ENCODE results near the gene PDAP1. TPM values are rescaled to one million over a fixed set of nuclear protein-coding genes. Genes with fewer than 3 reads are reported as not detected.

The PDAP1 gene
- total RNA-seq, 4 donors from 2014 or later, result 85.9 to 116 (median 99.9) TPM

- intact Hi-C loops (cut with DNase I), result no loop called here
- Histone ChIP-seq H3K9me3 (no peaks in the 10 kb centered on the region), H3K36me3 (peaks cover 26 to 87% (median 80%) of the 10 kb centered on the region in 4 donors), H3K27me3 (no peaks in the 10 kb centered on the region), H3K27ac (replicated peaks in 1 of 4) (peak overlapping the region; percentile 62 to 85 (median 72)), H3K4me3 (peak overlapping the region; percentile 53 to 77 (median 58)), H3K4me1 (peaks cover 21 to 27% (median 24%) of the 10 kb centered on the region in 4 donors)
- TF ChIP-seq, protein P1, sequence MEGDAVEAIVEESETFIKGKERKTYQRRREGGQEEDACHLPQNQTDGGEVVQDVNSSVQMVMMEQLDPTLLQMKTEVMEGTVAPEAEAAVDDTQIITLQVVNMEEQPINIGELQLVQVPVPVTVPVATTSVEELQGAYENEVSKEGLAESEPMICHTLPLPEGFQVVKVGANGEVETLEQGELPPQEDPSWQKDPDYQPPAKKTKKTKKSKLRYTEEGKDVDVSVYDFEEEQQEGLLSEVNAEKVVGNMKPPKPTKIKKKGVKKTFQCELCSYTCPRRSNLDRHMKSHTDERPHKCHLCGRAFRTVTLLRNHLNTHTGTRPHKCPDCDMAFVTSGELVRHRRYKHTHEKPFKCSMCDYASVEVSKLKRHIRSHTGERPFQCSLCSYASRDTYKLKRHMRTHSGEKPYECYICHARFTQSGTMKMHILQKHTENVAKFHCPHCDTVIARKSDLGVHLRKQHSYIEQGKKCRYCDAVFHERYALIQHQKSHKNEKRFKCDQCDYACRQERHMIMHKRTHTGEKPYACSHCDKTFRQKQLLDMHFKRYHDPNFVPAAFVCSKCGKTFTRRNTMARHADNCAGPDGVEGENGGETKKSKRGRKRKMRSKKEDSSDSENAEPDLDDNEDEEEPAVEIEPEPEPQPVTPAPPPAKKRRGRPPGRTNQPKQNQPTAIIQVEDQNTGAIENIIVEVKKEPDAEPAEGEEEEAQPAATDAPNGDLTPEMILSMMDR (IDR thresholded peaks at IDR 0.05), result no peak
- TF ChIP-seq POLR2A (IDR thresholded peaks at IDR 0.05; ENCODE audit: low read depth) (no peak), EP300 (IDR thresholded peaks at IDR 0.05) (no peak), POLR2AphosphoS5 (IDR thresholded peaks at IDR 0.05) (no peak)
- no peak for DNase-seq (ENCODE audit: extremely low spot score)
- WGBS, result 37% methylated on average over 23 of the region's 30 CpGs
Observed at GRCh38 chr7:99393355-99394187, 14.8 kb downstream of the PDAP1 start.

DNA sequence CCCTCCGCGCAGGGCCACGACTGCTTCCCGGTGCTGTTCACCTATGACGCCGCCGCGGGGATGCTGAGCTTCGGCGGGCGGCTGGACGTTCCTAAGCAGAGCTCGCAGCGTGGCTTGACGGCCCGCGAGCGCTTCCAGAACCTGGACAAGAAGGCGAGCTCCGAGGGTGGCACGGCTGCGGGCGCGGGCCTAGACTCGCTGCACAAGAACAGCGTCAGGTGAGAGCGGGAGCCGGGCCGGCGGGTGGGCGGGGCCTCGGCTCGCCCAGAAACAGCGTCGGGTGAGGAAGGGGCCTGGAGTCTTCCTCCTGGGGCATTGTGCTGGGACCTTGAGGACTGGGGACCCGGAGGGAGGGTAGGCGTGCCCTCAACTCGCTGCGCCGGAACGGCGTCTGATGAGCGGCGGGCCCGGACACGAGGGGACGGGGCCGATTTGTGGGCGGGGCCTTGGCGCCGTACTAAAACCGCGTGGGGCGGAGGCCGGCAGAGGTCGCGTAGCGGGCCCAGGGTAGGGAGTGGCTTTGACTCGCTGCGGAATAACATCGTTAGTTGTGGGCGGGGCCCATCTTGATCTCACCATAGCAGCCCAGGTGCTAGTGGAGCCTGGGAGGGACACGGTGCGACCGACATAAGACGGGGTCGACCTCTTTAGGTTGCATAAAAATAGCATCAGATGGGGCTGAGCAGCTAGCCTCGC lies 15.6 kb downstream of the PDAP1 start:
- intact Hi-C loops (cut with DNase I), result no loop called here
- peak overlapping the region; percentile 62 to 85 (median 72) for H3K27ac ChIP-seq (replicated peaks in 1 of 4)
- TF ChIP-seq EP300 (IDR thresholded peaks at IDR 0.05) (no peak), POLR2A (IDR thresholded peaks at IDR 0.05; ENCODE audit: low read depth) (peak; percentile 18), POLR2AphosphoS5 (IDR thresholded peaks at IDR 0.05) (peak; percentile 61 to 81)
- TF ChIP-seq, protein P1 (IDR thresholded peaks at IDR 0.05), result no peak
- H3K27me3 ChIP-seq, result no peaks in the 10 kb centered on the region
- H3K4me3 ChIP-seq, result peak overlapping the region; percentile 53 to 77 (median 58)
- peaks cover 21 to 27% (median 24%) of the 10 kb centered on the region in 4 donors for H3K4me1 ChIP-seq
- DNase-seq (ENCODE audit: extremely low spot score), result peak; percentile 95
- WGBS, result 20% methylated on average over 27 of the region's 68 CpGs
- H3K9me3 ChIP-seq, result no peaks in the 10 kb centered on the region
- peaks cover 28 to 87% (median 80%) of the 10 kb centered on the region in 4 donors for H3K36me3 ChIP-seq

DNA sequence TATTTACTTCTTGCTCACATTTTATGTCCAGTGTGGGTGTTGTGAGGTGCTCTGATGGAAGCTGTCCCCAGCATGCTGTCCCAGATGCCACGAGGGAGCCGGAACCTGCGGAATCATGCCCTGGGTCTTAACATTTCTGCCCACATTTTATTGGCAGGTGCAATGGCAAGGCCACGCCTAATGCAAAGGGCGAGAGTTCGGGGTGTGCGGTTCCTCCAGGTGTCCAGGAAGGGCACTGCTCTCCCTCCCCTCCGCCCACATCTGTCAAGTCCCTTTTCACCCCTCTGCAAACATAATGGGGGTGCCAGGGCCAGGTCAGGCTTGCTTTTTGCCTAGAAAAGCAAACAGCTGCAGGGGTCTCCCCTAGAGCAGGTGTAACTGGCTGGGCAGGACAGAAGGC lies 16.4 kb downstream of the PDAP1 start:
- TF ChIP-seq POLR2A (IDR thresholded peaks at IDR 0.05; ENCODE audit: low read depth) (no peak), POLR2AphosphoS5 (IDR thresholded peaks at IDR 0.05) (no peak), EP300 (IDR thresholded peaks at IDR 0.05) (no peak)
- TF ChIP-seq, protein P1 (IDR thresholded peaks at IDR 0.05), result no peak
- Histone ChIP-seq H3K27me3 (no peaks in the 10 kb centered on the region), H3K4me1 (peaks cover 21 to 27% (median 24%) of the 10 kb centered on the region in 4 donors), H3K9me3 (no peaks in the 10 kb centered on the region), H3K36me3 (peaks cover 22 to 87% (median 80%) of the 10 kb centered on the region in 4 donors), H3K4me3 (peak overlapping the region; percentile 53 to 77 (median 58)), H3K27ac (replicated peaks in 1 of 4) (peak overlapping the region; percentile 62 to 85 (median 72))
- intact Hi-C loops (cut with DNase I), result no loop called here
- DNase-seq (ENCODE audit: extremely low spot score), result no peak
- 87% methylated on average over 8 of the region's 8 CpGs for WGBS

GRCh38 chr7:99390941-99391602 lies 17.3 kb downstream of the PDAP1 start:
- 93% methylated on average over 19 of the region's 23 CpGs for WGBS
- H3K36me3 ChIP-seq, result peaks cover 23 to 87% (median 80%) of the 10 kb centered on the region in 4 donors

More at GRCh38 chr7:99390941-99391602, 17.3 kb downstream of the PDAP1 start:
- Histone ChIP-seq H3K27me3 (no peaks in the 10 kb centered on the region), H3K9me3 (no peaks in the 10 kb centered on the region), H3K27ac (replicated peaks in 1 of 4) (no peak overlapping the region), H3K4me1 (peaks cover 21 to 27% (median 24%) of the 10 kb centered on the region in 4 donors), H3K4me3 (no peak overlapping the region)
- DNase-seq (ENCODE audit: extremely low spot score), result no peak
- no peak for TF ChIP-seq EP300 (IDR thresholded peaks at IDR 0.05)
- no peak for TF ChIP-seq POLR2AphosphoS5 (IDR thresholded peaks at IDR 0.05)
- TF ChIP-seq POLR2A (IDR thresholded peaks at IDR 0.05; ENCODE audit: low read depth), result no peak
- TF ChIP-seq, protein P1 (IDR thresholded peaks at IDR 0.05), result no peak
- intact Hi-C loops (cut with DNase I), result no loop called here
